Esophagus muscularis mucosa (tissue), 4 donors: ENCODE data around the gene TNFRSF14. TPM values are rescaled to one million over a fixed set of nuclear protein-coding genes. Genes with fewer than 3 reads are reported as not detected.

Experiments used
- DNase-seq: peaks from one replicate; pipeline ENCODE4 v3.0.0-alpha.2; 2017; ENCODE audit errors: extremely low spot score
- H3K27ac ChIP-seq, 4 donors: fragments of 200-600 bp; sonication (generic); replicated peaks in 1 of 4; 1 replicate in 3 of 4; 2 replicates in 1 of 4; pipeline ENCODE4 v1.5.1; 2016 to 2019; ENCODE audit warnings: mild to moderate bottlenecking in 1 of 4
- H3K27me3 ChIP-seq, 4 donors: fragments of 200-600 bp; sonication (generic); one replicate each; pipeline versions ENCODE4 v1.5.1 to v1.6.0; 2016 to 2019
- H3K36me3 ChIP-seq, 4 donors: fragments of 200-600 bp; sonication (generic); one replicate each; pipeline ENCODE4 v1.5.1; 2016 to 2019
- H3K4me1 ChIP-seq, 4 donors: fragments of 200-600 bp; sonication (generic); one replicate each; pipeline ENCODE4 v1.5.1; 2016 to 2019
- H3K4me3 ChIP-seq, 4 donors: fragments of 200-600 bp; sonication (generic); 1 replicate in 2 of 4; 2 replicates in 2 of 4; pipeline ENCODE4 v1.5.1; 2016 to 2019; ENCODE audit warnings: mild to moderate bottlenecking in 4 of 4, moderate library complexity in 1 of 4
- H3K9me3 ChIP-seq, 4 donors: fragments of 200-600 bp; sonication (generic); 1 replicate in 3 of 4; 2 replicates in 1 of 4; pipeline ENCODE4 v1.5.1; 2016 to 2019
- EP300 ChIP-seq: sonication (generic); formaldehyde crosslinking; IDR thresholded peaks from one replicate; pipeline ENCODE4 v1.6.1; 2017; ENCODE audit warnings: antibody characterized with exemption
- POLR2A ChIP-seq: fragments of 450-650 bp; IDR thresholded peaks from one replicate; pipeline ENCODE4 v1.6.1; 2017; ENCODE audit warnings: antibody characterized with exemption, moderate library complexity, mild to moderate bottlenecking, low read depth
- POLR2AphosphoS5 ChIP-seq, 2 donors: sonication (generic); formaldehyde crosslinking; IDR thresholded peaks; one replicate each; pipeline ENCODE4 v1.6.1; 2017; ENCODE audit warnings: antibody characterized with exemption in 2 of 2
- WGBS: methylation state at CpG from one replicate; pipeline ENCODE4 v1.1.5; 2018; 5-methylcytosine and 5-hydroxymethylcytosine counted together
- intact Hi-C: fragments of 100-400 bp; cut with DNase I; formaldehyde crosslinking; loops from one replicate; pipeline ENCODE4 v1.15.1; 2023
- total RNA-seq, 4 donors: library from RNA; depleted of rRNA; stranded (reverse); fragments of >200 nt; gene quantifications; one replicate each; pipeline versions ENCODE4 v1.1.0 to v1.2.1, GENCODE V29; 2016
- TF ChIP-seq, protein P1 (sequence below), 3 experiments: fragments of 200-600 bp in 2 of 3; fragments of 450-650 bp in 1 of 3; sonication (generic) in 2 of 3; IDR thresholded peaks; one replicate each; pipeline ENCODE4 v1.5.1; 2017 to 2019; ENCODE audit warnings: antibody characterized with exemption in 3 of 3, mild to moderate bottlenecking in 2 of 3, moderate library complexity in 1 of 3

TNFRSF14 gene
- total RNA-seq, 4 donors from 2014 or later = 26.2 to 49.2 (median 42.5) TPM

GRCh38 chr1:2520806-2521205, 35.4 kb upstream of the TNFRSF14 start:
- intact Hi-C loops = no loop called here
- Histone ChIP-seq H3K27ac (no peak overlapping the region), H3K4me1 (peaks cover 19 to 32% (median 30%) of the 10 kb centered on the region in 4 donors), H3K36me3 (peaks cover 59 to 60% (median 59%) of the 10 kb centered on the region in 4 donors), H3K27me3 (no peaks in the 10 kb centered on the region), H3K4me3 (no peak overlapping the region), H3K9me3 (no peaks in the 10 kb centered on the region)
- WGBS = 90% methylated on average over 21 of the region's 21 CpGs
- TF ChIP-seq POLR2A (no peak), POLR2AphosphoS5 (IDR thresholded peaks at IDR 0.05) (no peak), EP300 (no peak)
- TF ChIP-seq, protein P1, sequence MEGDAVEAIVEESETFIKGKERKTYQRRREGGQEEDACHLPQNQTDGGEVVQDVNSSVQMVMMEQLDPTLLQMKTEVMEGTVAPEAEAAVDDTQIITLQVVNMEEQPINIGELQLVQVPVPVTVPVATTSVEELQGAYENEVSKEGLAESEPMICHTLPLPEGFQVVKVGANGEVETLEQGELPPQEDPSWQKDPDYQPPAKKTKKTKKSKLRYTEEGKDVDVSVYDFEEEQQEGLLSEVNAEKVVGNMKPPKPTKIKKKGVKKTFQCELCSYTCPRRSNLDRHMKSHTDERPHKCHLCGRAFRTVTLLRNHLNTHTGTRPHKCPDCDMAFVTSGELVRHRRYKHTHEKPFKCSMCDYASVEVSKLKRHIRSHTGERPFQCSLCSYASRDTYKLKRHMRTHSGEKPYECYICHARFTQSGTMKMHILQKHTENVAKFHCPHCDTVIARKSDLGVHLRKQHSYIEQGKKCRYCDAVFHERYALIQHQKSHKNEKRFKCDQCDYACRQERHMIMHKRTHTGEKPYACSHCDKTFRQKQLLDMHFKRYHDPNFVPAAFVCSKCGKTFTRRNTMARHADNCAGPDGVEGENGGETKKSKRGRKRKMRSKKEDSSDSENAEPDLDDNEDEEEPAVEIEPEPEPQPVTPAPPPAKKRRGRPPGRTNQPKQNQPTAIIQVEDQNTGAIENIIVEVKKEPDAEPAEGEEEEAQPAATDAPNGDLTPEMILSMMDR (IDR thresholded peaks at IDR 0.05) = no peak
- DNase-seq = no peak

- Histone ChIP-seq H3K27ac (no peak overlapping the region), H3K27me3 (no peaks in the 10 kb centered on the region), H3K36me3 (peaks cover 44 to 45% (median 45%) of the 10 kb centered on the region in 4 donors), H3K9me3 (no peaks in the 10 kb centered on the region), H3K4me1 (peaks cover 27 to 41% (median 38%) of the 10 kb centered on the region in 4 donors), H3K4me3 (no peak overlapping the region)
- intact Hi-C loops = no loop called here
- DNase-seq = no peak
- WGBS = 88% methylated on average over 7 of the region's 7 CpGs
- TF ChIP-seq POLR2AphosphoS5 (IDR thresholded peaks at IDR 0.05) (no peak), EP300 (no peak), POLR2A (no peak)
- TF ChIP-seq, protein P1 (IDR thresholded peaks at IDR 0.05) = no peak
Observed at GRCh38 chr1:2522230-2522629, 33.9 kb upstream of the TNFRSF14 start.

DNA sequence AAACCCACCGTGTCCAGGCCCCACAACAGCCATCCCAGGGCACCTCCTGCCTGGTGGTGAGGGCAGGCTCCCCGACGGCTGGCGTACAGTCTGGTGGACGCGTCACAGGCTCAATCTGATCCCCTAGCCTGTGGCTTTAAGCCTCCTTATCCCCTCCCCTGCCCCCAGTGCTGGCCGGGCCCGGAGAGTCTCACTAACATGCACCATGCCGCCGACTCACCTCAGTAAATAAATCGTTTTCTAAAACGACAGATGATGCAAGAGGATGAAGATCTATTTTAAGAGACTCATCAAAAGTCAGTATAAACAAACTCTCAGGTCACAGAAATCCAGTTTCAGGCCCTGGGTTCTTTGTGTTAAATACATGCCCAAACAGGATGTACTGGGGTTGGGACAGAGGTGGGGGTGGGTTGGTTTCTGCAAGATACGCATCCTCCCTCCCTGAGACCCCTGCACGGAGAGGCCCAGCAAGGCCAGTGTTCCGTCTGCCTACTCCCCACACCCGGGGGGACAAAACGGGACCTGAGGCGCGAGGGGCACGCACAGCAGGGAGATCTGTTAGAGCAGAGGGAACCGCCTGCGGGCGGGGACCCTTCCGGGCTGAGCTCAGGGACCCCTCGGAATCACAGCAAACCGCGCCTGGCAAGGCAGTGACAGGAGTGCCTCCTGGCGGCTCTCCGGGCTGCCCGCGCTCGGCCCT, 32.8 kb upstream of the TNFRSF14 start:
- peaks cover 0 to 11% (median 5%) of the 10 kb centered on the region in 4 donors for H3K27me3 ChIP-seq
- H3K36me3 ChIP-seq = peaks cover 33 to 34% (median 34%) of the 10 kb centered on the region in 4 donors
- no peak overlapping the region for H3K4me3 ChIP-seq
- whole genome bisulfite sequencing = 47% methylated on average over 20 of the region's 32 CpGs
- no peak for DNase-seq
- TF ChIP-seq, protein P1 (IDR thresholded peaks at IDR 0.05) = no peak
- H3K27ac ChIP-seq = no peak overlapping the region
- intact Hi-C loops = no loop called here
- H3K9me3 ChIP-seq = no peaks in the 10 kb centered on the region
- peaks cover 38 to 52% (median 49%) of the 10 kb centered on the region in 4 donors for H3K4me1 ChIP-seq

DNA sequence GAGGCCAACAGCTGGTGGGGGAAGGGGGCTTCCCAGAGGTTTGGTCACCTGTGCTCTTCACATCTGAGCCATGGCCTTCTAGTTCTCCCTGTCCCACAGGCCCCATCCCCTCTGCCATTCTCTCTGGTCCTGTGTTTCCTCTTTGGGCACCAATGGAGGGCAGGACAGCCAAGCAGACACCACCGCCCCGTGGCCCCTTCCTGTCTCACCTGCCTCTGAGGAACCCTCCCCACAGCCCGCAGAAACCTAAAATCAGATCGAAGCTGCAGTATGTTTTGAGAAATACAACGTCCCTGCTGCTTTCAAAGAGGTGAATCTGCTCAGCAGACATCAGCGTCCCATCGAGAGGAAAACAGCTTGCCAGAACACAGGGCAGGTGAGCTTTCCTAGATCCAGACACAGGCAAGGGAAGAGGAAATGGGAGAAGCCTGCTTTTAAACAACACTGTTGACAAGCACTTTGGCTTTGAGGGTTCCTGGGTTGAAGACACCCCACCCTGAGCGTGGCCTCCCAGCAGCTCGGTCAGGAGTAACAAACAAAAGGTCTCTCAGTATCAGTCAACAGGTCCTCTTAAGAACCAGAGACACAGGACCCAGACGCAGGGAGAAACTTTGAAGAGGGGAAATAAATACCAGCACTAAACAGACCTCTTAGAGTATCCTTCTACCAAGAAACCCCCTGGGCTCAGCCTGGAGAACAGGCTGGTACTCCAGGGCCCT, 32.1 kb upstream of the TNFRSF14 start:
- Histone ChIP-seq H3K36me3 (peaks cover 26 to 27% (median 27%) of the 10 kb centered on the region in 4 donors), H3K27ac (no peak overlapping the region), H3K4me3 (peak overlapping the region in 2 of 4 donors; percentile 91 to 94), H3K27me3 (peaks cover 0 to 18% (median 11%) of the 10 kb centered on the region in 4 donors), H3K4me1 (peaks cover 45 to 60% (median 56%) of the 10 kb centered on the region in 4 donors), H3K9me3 (no peaks in the 10 kb centered on the region)
- WGBS = 71% methylated on average over 7 of the region's 10 CpGs
- no peak for DNase-seq
- TF ChIP-seq POLR2A (no peak), POLR2AphosphoS5 (IDR thresholded peaks at IDR 0.05) (no peak), EP300 (no peak)
- TF ChIP-seq, protein P1 (IDR thresholded peaks at IDR 0.05) = no peak
- intact Hi-C loops = no loop called here
